Stimulated activated CD4-positive, alpha-beta T cell treated with anti-CD3 and anti-CD28 coated beads, Interleukin-2, amount 100 ng/mL, for 24 hours (primary cell): ENCODE measurements around the gene DOK5.

Experiments used
- DNase-seq, 2 donors: peaks; one replicate each; pipeline ENCODE4 v3.0.0-alpha.2; 2020

Gene DOK5

GRCh38 chr20:54515793-54516628 is 40.6 kb downstream of the DOK5 start:
- no peak for DNase-seq

DNA sequence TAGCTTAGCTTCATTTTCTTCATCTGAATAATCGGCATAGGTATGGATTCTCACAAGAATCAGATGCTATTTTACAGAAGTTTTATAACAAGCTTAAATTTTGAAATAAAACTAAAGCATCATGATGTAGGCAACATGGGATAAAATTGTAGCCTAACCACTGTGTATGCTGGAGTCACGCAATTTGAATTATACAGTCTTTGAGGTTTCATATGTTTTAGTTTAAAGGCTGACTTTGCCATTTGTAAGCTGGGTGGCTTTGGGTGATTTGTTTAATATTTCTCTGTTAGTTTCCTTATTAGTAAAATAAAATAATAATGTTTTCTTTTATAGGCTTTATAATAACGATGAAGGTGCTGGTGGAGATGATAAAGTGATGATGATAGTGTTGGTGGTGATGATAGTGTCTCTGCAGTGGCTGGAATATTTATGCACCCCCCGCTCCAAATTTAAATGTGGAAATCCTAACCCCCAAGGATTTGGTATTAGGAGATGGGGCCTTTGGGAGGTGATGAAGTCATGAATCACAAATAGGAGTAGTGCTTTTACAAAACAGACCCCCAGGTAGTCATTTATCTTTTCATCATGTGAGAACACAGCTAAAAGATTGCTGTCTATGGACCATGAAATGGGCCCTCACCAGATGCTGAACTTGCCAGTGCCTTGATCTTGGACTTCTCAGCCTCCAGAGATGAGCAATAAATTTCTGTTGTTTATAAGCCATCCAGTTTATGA is 42.0 kb downstream of the DOK5 start:
- no peak for DNase-seq

GRCh38 chr20:54524849-54525248 is 49.5 kb downstream of the DOK5 start:
- no peak for DNase-seq

GRCh38 chr20:54525916-54526590 is 50.7 kb downstream of the DOK5 start:
- DNase-seq = no peak

- DNase-seq = no peak
These were observed 51.4 kb downstream of the DOK5 start for GRCh38 chr20:54526801-54527200.

DNA sequence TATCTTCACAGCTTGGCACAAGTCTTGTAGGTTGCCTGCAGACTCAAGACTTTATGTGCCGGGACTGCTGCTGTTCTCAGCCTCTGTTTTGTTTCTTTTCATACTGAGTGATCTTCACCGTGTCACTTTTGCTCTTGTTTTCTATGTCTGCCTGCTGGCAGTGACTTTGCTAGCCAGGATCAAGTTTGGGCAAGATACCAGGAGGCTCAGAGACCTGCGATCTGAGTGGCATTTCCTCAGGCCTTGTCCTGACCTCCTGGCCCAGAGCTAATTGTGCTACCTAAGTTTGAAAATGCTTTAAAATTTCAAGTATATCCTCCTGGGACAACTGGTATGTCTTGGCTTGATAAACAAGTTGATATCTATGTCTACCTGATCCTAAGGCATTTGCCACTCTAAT is 57.2 kb downstream of the DOK5 start:
- DNase-seq = no peak

DNA sequence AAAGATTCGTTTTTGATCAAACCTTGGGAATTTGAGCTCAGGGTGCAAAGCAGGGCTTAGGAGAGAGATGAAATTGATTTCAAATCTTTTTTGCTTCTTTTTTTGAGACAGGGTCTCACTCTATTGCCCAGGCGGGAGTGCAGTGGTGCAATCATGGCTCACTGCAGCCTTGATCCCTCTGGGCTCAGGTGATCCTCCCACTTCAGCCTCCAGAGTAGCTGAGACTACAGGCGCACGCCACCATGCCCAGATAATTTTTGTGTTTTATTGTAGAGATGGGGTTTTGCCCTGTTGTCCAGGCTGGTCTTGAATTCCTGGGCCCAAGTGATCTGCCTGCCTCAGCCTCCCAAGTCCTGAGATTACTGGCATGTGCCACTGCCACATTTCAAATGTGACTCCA is 58.7 kb downstream of the DOK5 start:
- DNase-seq = no peak

GRCh38 chr20:54535033-54535432 is 59.6 kb downstream of the DOK5 start:
- DNase-seq = no peak

- DNase-seq = no peak
These were observed 60.4 kb downstream of the DOK5 start for GRCh38 chr20:54535746-54536145.

DNA sequence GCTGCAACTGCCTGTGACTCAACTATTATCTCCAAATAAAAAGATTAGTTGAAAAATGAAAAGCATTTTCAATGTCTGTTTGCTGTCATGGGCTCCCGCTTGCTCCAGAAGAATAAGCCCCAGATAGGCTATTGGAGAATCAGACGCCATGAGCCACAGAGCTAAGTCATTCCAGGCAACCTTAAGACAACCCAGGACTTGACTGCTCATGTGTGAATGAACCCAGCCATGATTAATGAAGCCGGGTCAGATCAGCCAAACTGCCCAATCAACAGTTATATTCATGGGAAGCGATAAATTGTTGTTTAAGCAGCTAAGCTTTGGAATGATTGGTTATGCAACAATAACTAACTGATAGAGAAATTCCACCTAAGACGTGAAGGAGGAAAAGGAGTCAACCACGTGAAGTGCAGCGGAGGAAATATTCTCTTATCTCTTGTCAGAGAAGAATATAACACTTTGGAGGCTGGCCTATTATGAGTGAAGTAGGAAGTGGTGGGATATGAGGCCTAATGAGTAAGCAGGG is 64.2 kb downstream of the DOK5 start:
- no peak for DNase-seq

GRCh38 chr20:54543369-54543768 is 68.0 kb downstream of the DOK5 start:
- DNase-seq = no peak

GRCh38 chr20:54545676-54546358 is 70.4 kb downstream of the DOK5 start:
- no peak for DNase-seq

GRCh38 chr20:54548849-54549248 is 73.5 kb downstream of the DOK5 start:
- DNase-seq = no peak

DNA sequence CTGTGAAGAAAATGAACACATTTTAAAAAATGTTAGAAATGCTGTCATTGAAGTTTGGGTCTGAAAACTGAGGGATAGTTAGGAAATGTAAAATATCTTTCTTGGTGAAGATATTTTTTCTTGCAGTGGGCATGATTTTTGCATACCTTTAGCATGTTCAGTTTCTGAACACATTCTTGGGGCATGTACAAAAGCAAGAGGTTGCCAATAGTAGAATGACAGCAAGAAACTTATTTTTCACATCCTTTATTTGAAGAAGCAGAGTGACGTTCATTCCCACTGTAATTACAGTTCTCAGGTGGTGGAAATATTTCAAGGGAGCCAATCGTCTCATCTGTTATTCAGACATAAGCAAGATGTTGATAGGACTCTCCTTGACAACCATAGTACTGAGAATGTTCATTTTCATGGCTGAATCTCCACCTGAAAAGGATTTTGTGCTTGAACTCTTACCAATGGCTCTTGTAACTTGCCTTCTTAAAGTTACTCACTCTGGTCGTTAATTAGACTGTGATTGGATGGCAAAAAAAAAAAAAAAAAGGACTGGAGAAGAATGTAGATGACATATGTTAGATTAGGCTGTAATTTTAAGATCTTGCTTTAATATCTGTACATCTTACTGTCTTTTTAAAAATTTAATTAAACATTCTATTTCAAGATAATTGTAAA is 74.4 kb downstream of the DOK5 start:
- no peak for DNase-seq

DNA sequence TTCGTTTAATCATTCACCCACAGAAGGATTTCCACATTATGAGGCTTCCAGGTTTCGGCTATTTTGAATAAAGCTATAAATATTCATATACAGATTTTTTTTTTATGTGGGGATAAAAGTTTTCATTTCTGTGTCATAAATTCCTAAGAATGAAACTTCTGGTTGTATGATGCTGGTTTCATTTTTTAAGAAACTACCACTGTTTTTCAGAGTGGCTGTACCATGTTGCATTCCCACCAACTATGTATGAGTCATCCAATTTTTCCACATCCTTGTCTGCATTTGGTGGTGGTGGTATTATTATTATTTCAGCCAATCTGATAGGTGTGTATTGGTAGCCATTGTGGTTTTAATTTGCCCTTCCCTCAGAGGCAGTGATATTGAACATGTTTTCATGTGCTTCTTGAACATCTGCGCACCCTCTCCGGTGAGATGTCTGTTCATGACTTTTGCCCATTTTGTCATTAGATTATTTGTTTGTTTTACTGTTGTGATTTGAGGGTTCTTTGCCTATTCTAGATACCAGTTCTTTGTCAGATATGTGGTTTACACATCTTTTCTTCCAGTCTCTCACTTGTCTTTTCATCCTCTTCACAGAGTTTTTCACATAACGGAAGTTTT is 75.5 kb downstream of the DOK5 start:
- no peak for DNase-seq

DNA sequence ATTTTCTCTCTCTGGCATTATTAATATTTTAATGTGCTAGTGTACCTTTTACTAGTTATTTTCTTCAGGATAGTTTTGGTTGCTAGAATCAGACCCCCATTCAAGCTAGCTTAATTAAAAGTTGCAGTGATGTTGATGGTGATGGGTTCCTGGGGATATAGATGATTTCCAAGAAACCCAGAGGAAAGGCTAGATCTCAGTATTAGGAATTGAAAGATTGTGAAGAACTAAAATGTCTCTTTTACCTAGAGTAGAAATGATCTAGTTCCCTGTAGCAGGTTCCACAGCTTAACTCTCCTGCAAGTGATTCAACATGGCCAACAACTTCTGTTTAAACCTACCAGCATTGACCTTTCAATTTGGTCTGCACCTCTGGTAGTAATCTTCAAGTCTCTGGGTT is 78.6 kb downstream of the DOK5 start:
- no peak for DNase-seq

- no peak for DNase-seq
These were observed 79.8 kb downstream of the DOK5 start for GRCh38 chr20:54555150-54555549.

DNA sequence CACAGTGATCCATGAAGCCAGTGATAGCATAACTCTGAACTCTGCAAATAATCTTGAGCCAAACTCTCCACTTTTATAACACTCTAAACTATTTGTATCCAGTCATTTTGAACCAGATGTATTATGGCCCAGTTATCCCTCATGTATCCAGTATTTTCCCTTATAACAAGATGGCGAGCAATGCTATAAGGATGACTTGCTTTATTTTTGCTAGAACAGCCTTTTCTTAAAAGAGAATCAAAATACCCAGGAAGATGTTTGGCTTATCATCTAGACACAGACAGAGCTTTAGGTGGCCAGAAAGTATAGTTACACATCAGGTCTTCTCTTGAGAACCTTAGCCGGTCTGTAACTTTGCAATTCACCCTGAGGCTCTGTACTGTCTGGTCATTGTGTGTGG is 81.0 kb downstream of the DOK5 start:
- no peak for DNase-seq

GRCh38 chr20:54557806-54558590 is 82.6 kb downstream of the DOK5 start:
- DNase-seq = no peak

- DNase-seq = no peak
These were observed 84.5 kb downstream of the DOK5 start for GRCh38 chr20:54559890-54560289.

GRCh38 chr20:54560357-54560756 is 85.0 kb downstream of the DOK5 start:
- no peak for DNase-seq
